ENCODE measurements around the gene WNT3. TPM values are rescaled to one million over a fixed set of nuclear protein-coding genes. Genes with fewer than 3 reads are reported as not detected.

WNT3 gene
- total RNA-seq, 1 donor from 2014 or later = not detected

DNA sequence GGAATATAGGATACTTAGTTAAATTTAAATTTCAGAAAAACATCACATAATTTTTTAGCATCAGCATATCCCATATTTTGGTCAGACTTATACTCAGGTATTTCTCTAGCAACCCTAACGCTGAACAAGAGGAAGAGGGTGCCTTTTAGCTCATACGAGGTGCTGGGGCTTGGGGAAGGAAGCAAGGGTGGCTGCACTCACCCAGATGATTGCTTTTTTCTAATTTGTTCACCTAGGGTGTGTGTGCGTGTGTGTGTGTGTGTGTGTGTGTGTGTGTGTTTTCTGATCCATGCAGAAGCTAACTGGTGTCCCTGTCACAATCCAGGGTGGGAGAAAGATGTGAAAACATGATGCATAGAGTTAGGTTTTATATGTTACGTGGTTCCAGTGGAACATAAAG lies 81.2 kb downstream of the WNT3 start:
- Histone ChIP-seq H3K27ac (no peak overlapping the region), H3K27me3 (no peaks in the 10 kb centered on the region), H3K9me3 (no peaks in the 10 kb centered on the region), H3K4me3 (no peak overlapping the region), H3K36me3 (peaks cover 6 to 8% of the 10 kb centered on the region in 2 donors), H3K4me1 (no peaks in the 10 kb centered on the region)
- TF ChIP-seq, protein P1, sequence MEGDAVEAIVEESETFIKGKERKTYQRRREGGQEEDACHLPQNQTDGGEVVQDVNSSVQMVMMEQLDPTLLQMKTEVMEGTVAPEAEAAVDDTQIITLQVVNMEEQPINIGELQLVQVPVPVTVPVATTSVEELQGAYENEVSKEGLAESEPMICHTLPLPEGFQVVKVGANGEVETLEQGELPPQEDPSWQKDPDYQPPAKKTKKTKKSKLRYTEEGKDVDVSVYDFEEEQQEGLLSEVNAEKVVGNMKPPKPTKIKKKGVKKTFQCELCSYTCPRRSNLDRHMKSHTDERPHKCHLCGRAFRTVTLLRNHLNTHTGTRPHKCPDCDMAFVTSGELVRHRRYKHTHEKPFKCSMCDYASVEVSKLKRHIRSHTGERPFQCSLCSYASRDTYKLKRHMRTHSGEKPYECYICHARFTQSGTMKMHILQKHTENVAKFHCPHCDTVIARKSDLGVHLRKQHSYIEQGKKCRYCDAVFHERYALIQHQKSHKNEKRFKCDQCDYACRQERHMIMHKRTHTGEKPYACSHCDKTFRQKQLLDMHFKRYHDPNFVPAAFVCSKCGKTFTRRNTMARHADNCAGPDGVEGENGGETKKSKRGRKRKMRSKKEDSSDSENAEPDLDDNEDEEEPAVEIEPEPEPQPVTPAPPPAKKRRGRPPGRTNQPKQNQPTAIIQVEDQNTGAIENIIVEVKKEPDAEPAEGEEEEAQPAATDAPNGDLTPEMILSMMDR (IDR thresholded peaks at IDR 0.05) = no peak
- no peak for DNase-seq (ENCODE audit: low spot score in 2 of 2)
- intact Hi-C loops (cut with DNase I) = no loop called here

DNA sequence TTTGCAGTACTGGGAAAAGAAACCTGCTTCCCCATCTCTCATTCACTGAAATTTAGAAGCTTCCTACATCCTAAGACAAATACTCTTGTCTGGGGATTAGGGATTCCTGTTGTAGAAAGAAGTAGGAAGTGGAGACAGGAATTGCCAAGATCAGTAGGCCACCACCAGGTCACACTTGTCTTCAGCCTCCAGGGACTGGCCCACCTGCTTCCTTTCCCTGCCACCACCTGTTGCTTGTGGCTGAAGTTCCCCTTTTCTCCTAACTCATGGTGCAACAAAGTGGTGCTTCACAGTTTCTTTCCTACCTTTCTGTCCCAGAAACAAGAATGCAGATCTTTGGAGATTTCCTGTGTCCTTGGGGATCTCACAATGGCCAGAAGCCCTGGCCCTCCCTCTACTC lies 82.4 kb downstream of the WNT3 start:
- Histone ChIP-seq H3K36me3 (peaks cover 5 to 10% of the 10 kb centered on the region in 2 donors), H3K4me1 (no peaks in the 10 kb centered on the region), H3K27ac (no peak overlapping the region), H3K27me3 (no peaks in the 10 kb centered on the region), H3K4me3 (no peak overlapping the region), H3K9me3 (no peaks in the 10 kb centered on the region)
- TF ChIP-seq, protein P1 (IDR thresholded peaks at IDR 0.05) = no peak
- no peak for DNase-seq (ENCODE audit: low spot score in 2 of 2)
- intact Hi-C loops (cut with DNase I) = no loop called here

DNA sequence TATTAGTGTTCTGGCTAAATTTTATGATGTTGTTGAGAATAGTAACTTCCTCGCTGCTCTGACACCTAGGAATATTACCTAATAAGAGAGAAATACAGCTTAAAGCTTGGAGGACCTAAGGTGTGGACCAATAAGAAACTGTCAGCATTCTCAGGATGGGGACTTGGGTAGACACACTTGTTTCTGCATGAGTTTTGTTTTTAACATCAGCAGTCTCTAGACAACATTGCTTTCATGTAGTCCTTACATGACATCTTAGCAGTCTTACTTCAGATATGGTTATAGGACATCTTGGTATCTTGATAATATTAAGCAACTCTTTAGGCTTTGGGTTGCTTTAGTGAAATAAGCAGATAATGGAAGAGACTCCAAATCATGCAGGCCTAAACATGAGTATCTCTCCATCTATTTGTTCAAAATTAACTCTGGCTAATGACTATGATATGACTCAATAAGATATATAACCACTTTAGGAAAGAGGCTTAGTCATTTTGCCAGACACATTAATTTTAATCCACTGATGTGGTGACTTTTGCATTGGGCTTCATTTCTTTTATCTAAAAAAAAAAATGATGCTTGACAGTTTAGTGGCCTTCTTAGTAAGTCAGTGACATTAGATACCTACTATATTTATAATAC lies 84.5 kb downstream of the WNT3 start:
- no peaks in the 10 kb centered on the region for H3K4me1 ChIP-seq
- no peak overlapping the region for H3K27ac ChIP-seq
- intact Hi-C loops (cut with DNase I) = no loop called here
- no peak for DNase-seq (ENCODE audit: low spot score in 2 of 2)
- H3K4me3 ChIP-seq = no peak overlapping the region
- TF ChIP-seq, protein P1 (IDR thresholded peaks at IDR 0.05) = no peak
- no peaks in the 10 kb centered on the region for H3K9me3 ChIP-seq
- H3K36me3 ChIP-seq = peaks cover 5 to 19% of the 10 kb centered on the region in 2 donors
- no peaks in the 10 kb centered on the region for H3K27me3 ChIP-seq

DNA sequence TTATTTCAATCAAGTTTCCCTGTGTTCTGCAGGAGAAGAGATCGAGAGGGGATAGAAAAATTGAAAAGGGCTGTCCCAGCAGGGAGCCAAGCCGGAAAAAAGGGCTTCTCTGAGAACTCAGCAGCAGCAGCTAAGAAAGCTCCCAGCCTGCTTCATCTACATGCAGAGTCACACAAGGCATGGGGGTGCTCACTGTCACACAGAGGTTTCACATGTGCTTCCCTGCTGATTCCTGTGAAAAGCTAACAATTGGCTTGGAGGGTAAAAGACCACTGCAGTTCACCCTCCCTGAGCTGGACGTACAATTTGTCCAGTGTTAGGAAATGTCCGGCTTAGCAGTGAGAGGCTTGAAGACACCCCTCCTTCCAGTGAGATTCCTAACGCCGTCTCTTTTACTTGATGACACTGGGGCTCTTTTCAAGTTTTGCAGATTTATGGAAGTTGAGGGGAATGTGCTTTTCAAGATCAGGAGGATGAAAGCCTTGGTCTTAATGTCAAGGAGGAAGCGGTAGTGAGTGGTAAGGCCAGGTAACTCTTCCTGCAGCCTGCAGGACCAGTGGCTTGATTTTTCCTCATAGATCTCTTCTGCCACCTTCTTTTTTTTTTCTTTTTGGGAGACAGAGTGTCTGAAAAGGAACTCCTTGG lies 85.6 kb downstream of the WNT3 start:
- TF ChIP-seq, protein P1 (IDR thresholded peaks at IDR 0.05) = no peak
- Histone ChIP-seq H3K4me3 (no peak overlapping the region), H3K27me3 (no peaks in the 10 kb centered on the region), H3K9me3 (no peaks in the 10 kb centered on the region), H3K27ac (no peak overlapping the region), H3K36me3 (peaks cover 5 to 23% of the 10 kb centered on the region in 2 donors), H3K4me1 (no peaks in the 10 kb centered on the region)
- intact Hi-C loops (cut with DNase I) = no loop called here
- DNase-seq (ENCODE audit: low spot score in 2 of 2) = no peak

DNA sequence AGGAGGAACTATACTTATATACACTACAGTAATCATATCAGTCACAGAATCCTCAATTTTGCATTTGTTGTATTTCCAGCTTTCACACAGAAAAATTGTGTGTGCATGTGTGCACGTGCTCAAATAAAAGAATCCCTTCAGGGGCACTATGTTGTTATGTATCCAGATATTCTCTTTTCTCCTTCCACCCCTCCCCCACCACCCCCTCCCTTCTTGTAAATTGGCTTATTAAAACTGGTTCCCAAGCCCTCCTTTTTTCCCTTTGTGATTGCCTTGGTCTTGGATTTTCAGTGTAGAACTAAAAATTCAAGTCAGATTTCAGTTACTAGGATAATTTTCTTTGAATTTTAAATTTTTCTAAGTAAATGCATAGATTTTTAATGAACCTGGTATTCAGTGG lies 86.3 kb downstream of the WNT3 start:
- H3K36me3 ChIP-seq = peaks cover 5 to 30% of the 10 kb centered on the region in 2 donors
- no peak overlapping the region for H3K27ac ChIP-seq
- H3K4me1 ChIP-seq = no peaks in the 10 kb centered on the region
- H3K27me3 ChIP-seq = no peaks in the 10 kb centered on the region
- no peak for DNase-seq (ENCODE audit: low spot score in 2 of 2)
- intact Hi-C loops (cut with DNase I) = no loop called here
- TF ChIP-seq, protein P1 (IDR thresholded peaks at IDR 0.05) = no peak
- H3K9me3 ChIP-seq = no peaks in the 10 kb centered on the region
- H3K4me3 ChIP-seq = no peak overlapping the region

Data from ascending aorta (tissue), 2 donors.